OCI-LY7 (cell line): ENCODE data around the gene IGIP. TPM values are rescaled to one million over a fixed set of nuclear protein-coding genes. Genes with fewer than 3 reads are reported as not detected.

ENCODE experiments used
- BruUV-seq: library from RNA; stranded (reverse); fragments of 400-500 nt; replicated peaks from 2 replicates; lab custom pipeline; 2021; lab: Mats Ljungman, UMichigan
- CTCF ChIA-PET: fragments of 300-600 bp; sonication (Branson Sonifier 250); formaldehyde crosslinking; loops from one replicate; lab custom pipeline; 2022; ENCODE audit warnings: antibody characterized with exemption; ENCODE audit not compliant: unreplicated experiment; lab: Charles Lee
- POLR2A ChIA-PET: fragments of 300-600 bp; sonication (Branson Sonifier 250); formaldehyde crosslinking; loops from one replicate; lab custom pipeline; 2022; ENCODE audit warnings: antibody characterized with exemption; lab: Charles Lee
- DNase-seq: peaks from one replicate; pipeline ENCODE4 v3.0.0-alpha.2; 2015; ENCODE audit warnings: low spot score
- H2AFZ ChIP-seq: fragments of 200-600 bp; sonication (generic), shearing (Covaris generic); 2 replicates; pipeline ENCODE4 v1.6.1; 2014; ENCODE audit warnings: mild to moderate bottlenecking, antibody characterized with exemption, low read length, moderate library complexity
- H3K27ac ChIP-seq: fragments of 200-600 bp; sonication (generic); 2 replicates; pipeline ENCODE4 v1.5.1; 2014; ENCODE audit warnings: mixed run types, low read depth, mild to moderate bottlenecking, moderate library complexity, low read length, inconsistent platforms; ENCODE audit not compliant: poor library complexity, severe bottlenecking
- H3K36me3 ChIP-seq: fragments of 200-600 bp; sonication (generic); 2 replicates; pipeline ENCODE4 v1.6.1; 2014; ENCODE audit warnings: mild to moderate bottlenecking, antibody characterized with exemption, low read length, moderate library complexity, mixed read lengths; ENCODE audit not compliant: insufficient read depth
- H3K4me1 ChIP-seq: fragments of 200-600 bp; sonication (generic); 2 replicates; pipeline ENCODE4 v1.5.1; 2014; ENCODE audit warnings: mild to moderate bottlenecking, low read length; ENCODE audit not compliant: insufficient read depth, poor library complexity, severe bottlenecking
- H3K4me2 ChIP-seq: fragments of 200-600 bp; sonication (generic); 2 replicates; pipeline ENCODE4 v1.6.1; 2014; ENCODE audit warnings: mild to moderate bottlenecking, low read length
- H3K4me3 ChIP-seq: fragments of 200-600 bp; sonication (generic); 2 replicates; pipeline ENCODE4 v1.5.1; 2014; ENCODE audit warnings: mild to moderate bottlenecking, low read depth, low read length; ENCODE audit not compliant: poor library complexity, severe bottlenecking
- H3K79me2 ChIP-seq: fragments of 200-600 bp; sonication (generic); 2 replicates; pipeline ENCODE4 v1.6.1; 2016; ENCODE audit warnings: low read depth, mild to moderate bottlenecking, low read length, moderate library complexity, mixed read lengths; ENCODE audit not compliant: insufficient read depth
- H3K9me2 ChIP-seq: fragments of 200-600 bp; sonication (generic); 2 replicates; pipeline ENCODE4 v1.6.1; 2016; ENCODE audit warnings: mild to moderate bottlenecking, low read length, mixed read lengths; ENCODE audit not compliant: insufficient read depth
- H3K9me3 ChIP-seq: fragments of 200-600 bp; sonication (generic); 2 replicates; pipeline ENCODE4 v1.6.1; 2014; ENCODE audit warnings: mild to moderate bottlenecking, mixed run types, low read length, mixed read lengths
- H4K20me1 ChIP-seq: fragments of 200-600 bp; sonication (generic); 2 replicates; pipeline ENCODE4 v1.6.1; 2014; ENCODE audit warnings: mild to moderate bottlenecking, antibody characterized with exemption, low read length, moderate library complexity, mixed read lengths; ENCODE audit not compliant: insufficient read depth
- CTCF ChIP-seq: fragments of 200-600 bp; sonication (generic); conservative IDR thresholded peaks from 2 replicates; pipeline ENCODE4 v1.5.1; 2014; ENCODE audit warnings: mild to moderate bottlenecking, antibody characterized with exemption, low read length, moderate library complexity, mixed read lengths
- EZH2phosphoT487 ChIP-seq: fragments of 200-600 bp; sonication (generic); IDR thresholded peaks from 2 replicates; pipeline ENCODE4 v1.6.1; 2018; ENCODE audit warnings: low read depth, borderline replicate concordance, mild to moderate bottlenecking, mixed run types, antibody characterized with exemption, low read length, moderate library complexity, mixed read lengths
- intact Hi-C: fragments of 100-400 bp; cut with micrococcal nuclease; formaldehyde crosslinking; loops from one replicate; pipeline ENCODE4 v1.10.0; 2022; ENCODE audit not compliant: unreplicated experiment
- total RNA-seq, 2 experiments: library from RNA; depleted of rRNA in 1 of 2; stranded (reverse); fragments of >200 nt in 1 of 2; shearing (Covaris generic) in 1 of 2; gene quantifications; 2 replicates each; pipeline ENCODE4 v1.2.3, GENCODE V29; 2014 to 2022

Gene IGIP
- total RNA-seq, 2 experiments from 2014 or later = 3.3 to 4.9 TPM

- intact Hi-C loops = loop anchor here (10.0 kb wide), 1 partner anchor 548 kb away; the partner anchor contains the start of gene UBE2D2
- no TSS peak for BruUV-seq
- Histone ChIP-seq H3K4me1 (peaks cover 71% of the 10 kb centered on the region), H3K4me3 (peak overlapping the region; percentile 86), H3K36me3 (peaks cover 10% of the 10 kb centered on the region), H3K4me2 (peak overlapping the region; percentile 78), H4K20me1 (peaks cover 37% of the 10 kb centered on the region), H2AFZ (peak overlapping the region; percentile 74), H3K27ac (peak overlapping the region; percentile 68), H3K79me2 (peaks cover 86% of the 10 kb centered on the region), H3K9me2 (no peaks in the 10 kb centered on the region), H3K9me3 (no peaks in the 10 kb centered on the region)
- no peak for TF ChIP-seq CTCF
- no peak for TF ChIP-seq EZH2phosphoT487
- ChIA-PET CTCF (interaction anchor here (0.5 to 0.6 kb wide), 2 partner anchors 31 to 190 kb away, joined by 3 read pairs; partner anchors contain the start of gene PFDN1), POLR2A (interaction anchor here (0.6 to 1.5 kb wide), 3 partner anchors 10 to 284 kb away, joined by 3 to 5 read pairs (median 4); no protein-coding TSS in a partner anchor)
- peak; percentile 33 for DNase-seq
Measured at GRCh38 chr5:140113180-140113698, 12.5 kb upstream of the IGIP start.

GRCh38 chr5:140113699-140114263 lies 12.0 kb upstream of the IGIP start, which contains the start of gene PURA:
Gene PURA (plus strand): TSS chr5:140114109. CDS start chr5:140114182, 73 bp downstream.
- Histone ChIP-seq H3K79me2 (peaks cover 86% of the 10 kb centered on the region), H3K27ac (peak within 1 kb of the TSS; percentile 68), H3K4me1 (peaks cover 74% of the 10 kb centered on the region), H4K20me1 (peaks cover 41% of the 10 kb centered on the region), H3K9me2 (no peaks in the 10 kb centered on the region), H3K4me3 (peak within 1 kb of the TSS; percentile 86), H3K36me3 (peaks cover 10% of the 10 kb centered on the region), H2AFZ (peak within 1 kb of the TSS; percentile 74), H3K9me3 (no peaks in the 10 kb centered on the region), H3K4me2 (peak within 1 kb of the TSS; percentile 78)
- TF ChIP-seq CTCF (peak; percentile 68), EZH2phosphoT487 (no peak)
- no TSS peak for BruUV-seq
- DNase-seq = peak; percentile 97
- ChIA-PET CTCF (interaction anchor here (0.6 kb wide), 1 partner anchor 189 kb away, joined by 3 read pairs; the partner anchor contains the start of gene PFDN1), POLR2A (interaction anchor here (1.3 kb wide), 1 partner anchor 10 kb away, joined by 3 read pairs; no protein-coding TSS in a partner anchor)
- intact Hi-C loops = loop anchor here (1.0 to 10.0 kb wide), 3 partner anchors 43 to 549 kb away; partner anchors contain the start of genes CYSTM1 and UBE2D2
